ENCODE results near the gene AGTPBP1.

DNA sequence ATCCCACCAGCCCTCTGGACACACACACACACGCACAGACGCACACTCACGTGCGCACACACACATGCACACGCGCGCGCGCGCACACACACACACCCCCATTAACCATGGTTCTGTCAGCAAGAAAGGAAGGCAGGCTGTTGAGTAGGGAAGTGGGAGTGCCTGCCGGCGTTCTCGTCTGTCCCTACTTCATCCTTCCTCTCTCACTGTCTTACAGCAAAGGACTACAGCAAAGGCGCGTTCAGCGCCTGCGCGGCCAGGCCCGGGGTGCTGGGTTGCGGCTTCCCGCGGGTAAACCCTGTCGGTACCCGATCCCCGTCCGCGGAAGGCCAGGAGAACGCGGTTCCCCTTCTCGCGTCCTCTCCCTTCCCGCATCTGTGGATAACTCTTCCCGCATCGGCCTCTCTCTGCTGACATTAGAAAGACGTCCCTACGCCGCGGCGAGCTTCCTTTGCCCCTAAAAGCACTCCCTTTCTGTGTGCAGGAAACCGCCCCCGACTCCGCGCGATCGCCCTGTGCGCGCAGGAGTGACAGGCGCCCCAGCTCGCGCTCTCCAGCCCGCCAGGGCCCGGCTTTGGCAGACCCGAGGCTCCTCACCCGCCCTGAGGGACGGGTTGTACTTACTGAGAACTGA is 219.2 kb downstream of the AGTPBP1 start:
- TF ChIP-seq EZH2phosphoT487 (IDR thresholded peaks at IDR 0.05; ENCODE audit: insufficient read depth, low read depth) (no peak), EZH2 (IDR thresholded peaks at IDR 0.05; ENCODE audit: insufficient read depth, poor library complexity, severe bottlenecking) (no peak)

Data from GM23248 (cell line).